Endothelial cell of umbilical vein (primary cell): ENCODE data around the gene DVL1. TPM values are rescaled to one million over a fixed set of nuclear protein-coding genes. Genes with fewer than 3 reads are reported as not detected.

Experiments
- BruUV-seq: library from RNA; stranded (reverse); fragments of 400-500 nt; replicated peaks from 2 replicates; lab custom pipeline; 2021; lab: Mats Ljungman, UMichigan
- CTCF ChIA-PET: fragments of 300-600, 350-600 bp; sonication (Branson Sonifier 250); formaldehyde crosslinking; loops from one replicate; lab custom pipeline; 2021; ENCODE audit warnings: antibody characterized with exemption, inconsistent platforms; lab: Charles Lee
- POLR2A ChIA-PET: fragments of 300-600, 350-600 bp; sonication (Branson Sonifier 250); formaldehyde crosslinking; loops from one replicate; lab custom pipeline; 2021; ENCODE audit warnings: antibody characterized with exemption, inconsistent platforms; lab: Charles Lee
- DNase-seq: peaks from one replicate; pipeline ENCODE4 v3.0.0-alpha.2; 2011; ENCODE audit warnings: low read depth, low spot score
- FAIRE-seq: peaks from 2 replicates; lab custom pipeline; 2011; peaks lifted over from hg19 to GRCh38; lab: Jason Lieb, UNC
- H2AFZ ChIP-seq: 2 replicates; pipeline ENCODE4 v1.6.0; 2012; ENCODE audit warnings: low read depth, low read length, control low read depth, inconsistent platforms
- H3K27ac ChIP-seq: 2 replicates; pipeline ENCODE4 v1.5.1; 2011; ENCODE audit warnings: low read depth, mild to moderate bottlenecking, control low read depth, low read length, moderate library complexity; ENCODE audit not compliant: insufficient read depth
- H3K27me3 ChIP-seq, 2 experiments: 2 replicates each; pipeline versions ENCODE4 v1.6.0 to v1.6.1; 2011; ENCODE audit warnings: low read length in 2 of 2, mixed read lengths in 1 of 2; ENCODE audit not compliant: control insufficient read depth in 2 of 2, insufficient read depth in 2 of 2
- H3K36me3 ChIP-seq, 2 experiments: 2 replicates in 1 of 2; 3 replicates in 1 of 2; pipeline ENCODE4 v1.5.1; 2011; ENCODE audit warnings: low read length in 2 of 2, mild to moderate bottlenecking in 1 of 2, moderate library complexity in 1 of 2; ENCODE audit not compliant: control insufficient read depth in 2 of 2, insufficient read depth in 2 of 2; ENCODE audit errors: extremely low read depth in 1 of 2
- H3K4me1 ChIP-seq: 3 replicates; pipeline ENCODE4 v1.5.1; 2011; ENCODE audit warnings: mild to moderate bottlenecking, low read length; ENCODE audit not compliant: control insufficient read depth, insufficient read depth; ENCODE audit errors: extremely low read depth
- H3K4me2 ChIP-seq: 2 replicates; pipeline ENCODE4 v1.6.1; 2011; ENCODE audit warnings: low read length, control low read depth, mixed read lengths; ENCODE audit not compliant: insufficient read depth
- H3K4me3 ChIP-seq, 3 experiments: fragments of 200-600 bp in 1 of 3; sonication (generic), shearing (Covaris generic) in 1 of 3; replicated peaks in 1 of 3; 2 replicates each; pipeline ENCODE4 v1.5.1; 2011 to 2016; ENCODE audit warnings: control low read depth in 3 of 3, low read length in 3 of 3, mild to moderate bottlenecking in 2 of 3, inconsistent platforms in 1 of 3, low read depth in 1 of 3, moderate library complexity in 1 of 3; ENCODE audit not compliant: insufficient read depth in 1 of 3
- H3K79me2 ChIP-seq: 2 replicates; pipeline ENCODE4 v1.6.0; 2012; ENCODE audit warnings: low read length, inconsistent platforms; ENCODE audit not compliant: control insufficient read depth, insufficient read depth
- H3K9ac ChIP-seq: replicated peaks from 2 replicates; pipeline ENCODE3; 2011; ENCODE audit warnings: low read length, control low read depth; ENCODE audit not compliant: insufficient read depth; ENCODE audit errors: extremely low read depth
- H3K9me1 ChIP-seq: replicated peaks from 3 replicates; pipeline ENCODE4 v1.6.0; 2011; ENCODE audit warnings: mild to moderate bottlenecking, low read length; ENCODE audit not compliant: control insufficient read depth, insufficient read depth; ENCODE audit errors: extremely low read depth
- H3K9me3 ChIP-seq: replicated peaks from 2 replicates; pipeline ENCODE4 v1.5.1; 2012; ENCODE audit warnings: low read length, inconsistent platforms; ENCODE audit not compliant: control insufficient read depth, insufficient read depth
- H4K20me1 ChIP-seq: replicated peaks from 2 replicates; pipeline ENCODE3; 2011; ENCODE audit warnings: mild to moderate bottlenecking, low read length; ENCODE audit not compliant: control insufficient read depth, insufficient read depth; ENCODE audit errors: extremely low read depth
- CTCF ChIP-seq, 2 donors: IDR thresholded peaks; 1 replicate in 1 of 2; 2 replicates in 1 of 2; pipeline ENCODE4 v1.5.1; 2011; ENCODE audit warnings: low read length in 2 of 2, mild to moderate bottlenecking in 2 of 2, moderate library complexity in 2 of 2, control low read depth in 1 of 2, inconsistent platforms in 1 of 2, low read depth in 1 of 2; ENCODE audit not compliant: insufficient read depth in 1 of 2; ENCODE audit errors: extremely low read depth in 1 of 2
- EZH2 ChIP-seq: IDR thresholded peaks from 2 replicates; pipeline ENCODE4 v1.6.1; 2012; ENCODE audit warnings: borderline replicate concordance, low read depth, mild to moderate bottlenecking, moderate library complexity, low read length, inconsistent platforms; ENCODE audit not compliant: severe bottlenecking
- GATA2 ChIP-seq: IDR thresholded peaks from 2 replicates; pipeline ENCODE4 v1.7.0; 2011; ENCODE audit warnings: low read depth, mild to moderate bottlenecking, moderate library complexity, mixed read lengths, low read length; ENCODE audit not compliant: insufficient read length, insufficient read depth
- MYC ChIP-seq: IDR thresholded peaks from one replicate; pipeline ENCODE4 v1.6.1; 2011; ENCODE audit warnings: mild to moderate bottlenecking, low read depth, low read length
- POLR2A ChIP-seq: IDR thresholded peaks from 2 replicates; pipeline ENCODE4 v1.6.1; 2012; ENCODE audit warnings: low read depth, mild to moderate bottlenecking, control low read depth, low read length
- dilution Hi-C: fragments of 300-500 bp; cut with MboI; formaldehyde crosslinking; loops from one replicate; pipeline ENCODE4 v1.15.0; 2019; ENCODE audit warnings: low sequenced_read_pairs; ENCODE audit not compliant: extremely low pct_ligation_motif_present
- intact Hi-C: fragments of 100-400 bp; cut with micrococcal nuclease; formaldehyde crosslinking; loops from one replicate; pipeline ENCODE4 v1.10.0; 2022
- polyA plus RNA-seq, 4 experiments: library from polyadenylated mRNA; depleted of rRNA in 3 of 4; stranded (reverse) in 3 of 4; unstranded in 1 of 4; fragments of >200 nt; gene quantifications; 2 replicates each; pipeline versions ENCODE4 v1.2.1 to v1.2.3, GENCODE V29; 2011 to 2012; ENCODE audit warnings: missing spikeins in 1 of 4
- total RNA-seq: library from RNA; stranded (reverse); gene quantifications from 2 replicates; pipeline ENCODE4 v1.2.3, GENCODE V29; 2021
- TF ChIP-seq, protein P1 (sequence below): IDR thresholded peaks from 2 replicates; pipeline ENCODE4 v1.6.1; 2011; ENCODE audit not compliant: insufficient read depth, insufficient read length

DVL1 gene
- total and polyA plus RNA-seq, 2 donors (not counting 3 experiments of a cell fraction or from before 2014, with no cell fraction given), result 26.8 to 36.5 TPM

DNA sequence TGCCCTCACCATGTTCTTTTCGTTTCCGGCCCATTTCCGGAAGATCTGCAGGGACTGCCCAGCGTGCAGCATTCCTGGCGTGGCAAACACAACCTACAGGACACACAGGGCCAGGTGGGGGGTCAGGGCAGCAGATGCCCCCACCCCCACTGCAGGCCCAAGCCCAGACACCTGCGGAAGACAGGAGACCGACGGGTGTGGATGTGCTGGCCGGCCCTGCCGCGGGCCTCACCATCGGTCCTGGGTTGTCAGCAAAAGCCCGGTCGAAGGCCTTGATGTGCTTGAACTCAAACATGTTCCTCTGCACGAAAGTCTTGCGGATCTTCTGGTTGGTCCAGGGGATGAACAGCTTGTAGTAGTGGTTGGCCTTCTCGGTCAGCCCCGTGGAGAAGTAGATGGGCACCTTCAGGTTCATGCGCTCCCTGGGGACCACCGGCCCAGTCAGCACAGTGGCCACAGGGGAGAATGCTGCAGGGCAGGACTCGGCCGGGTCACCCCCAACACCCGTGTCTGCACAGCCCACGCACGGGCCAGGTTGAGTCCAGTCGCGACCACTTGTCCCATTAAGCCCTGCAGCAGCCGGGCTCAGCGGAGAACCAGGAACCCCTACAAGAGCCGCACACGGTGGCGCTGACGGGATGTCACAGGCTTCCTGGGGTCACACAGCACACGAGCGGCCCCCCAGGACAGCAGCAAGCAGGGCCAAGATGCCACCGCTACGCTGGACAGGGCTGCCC is 35.5 kb downstream of the DVL1 start:
- ChIA-PET POLR2A (interaction anchor here (0.5 kb wide), 1 partner anchor 81 kb away, joined by 3 read pairs; no protein-coding TSS in a partner anchor), CTCF (no interaction called here)
- H3K4me2 ChIP-seq, result no peak overlapping the region
- H2AFZ ChIP-seq, result no peak overlapping the region
- no peak for DNase-seq
- peaks cover 0 to 41% of the 10 kb centered on the region in 2 experiments for H3K36me3 ChIP-seq
- no peaks in the 10 kb centered on the region for H4K20me1 ChIP-seq
- dilution Hi-C loops (no loop called here), intact Hi-C loops (no loop called here)
- H3K4me3 ChIP-seq, result no peak overlapping the region
- H3K9ac ChIP-seq, result no peak overlapping the region
- H3K9me3 ChIP-seq, result no peaks in the 10 kb centered on the region
- H3K9me1 ChIP-seq, result no peaks in the 10 kb centered on the region
- BruUV-seq, result no TSS peak
- no peak overlapping the region for H3K27ac ChIP-seq
- H3K27me3 ChIP-seq, result no peaks in the 10 kb centered on the region
- peaks cover 5% of the 10 kb centered on the region for H3K4me1 ChIP-seq
- H3K79me2 ChIP-seq, result peaks cover 1% of the 10 kb centered on the region
- TF ChIP-seq, protein P1, sequence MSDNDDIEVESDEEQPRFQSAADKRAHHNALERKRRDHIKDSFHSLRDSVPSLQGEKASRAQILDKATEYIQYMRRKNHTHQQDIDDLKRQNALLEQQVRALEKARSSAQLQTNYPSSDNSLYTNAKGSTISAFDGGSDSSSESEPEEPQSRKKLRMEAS, result no peak
- no peak for TF ChIP-seq MYC
- no peak for TF ChIP-seq GATA2
- no peak for FAIRE-seq

GRCh38 chr1:1312450-1313314 is 36.5 kb downstream of the DVL1 start:
- Histone ChIP-seq H3K9ac (no peak overlapping the region), H3K27ac (no peak overlapping the region), H3K9me3 (no peaks in the 10 kb centered on the region), H3K79me2 (peaks cover 1% of the 10 kb centered on the region), H3K4me2 (no peak overlapping the region), H3K9me1 (no peaks in the 10 kb centered on the region), H3K27me3 (no peaks in the 10 kb centered on the region), H4K20me1 (no peaks in the 10 kb centered on the region), H3K36me3 (peaks cover 0 to 41% of the 10 kb centered on the region in 2 experiments), H3K4me1 (peaks cover 5% of the 10 kb centered on the region), H2AFZ (no peak overlapping the region), H3K4me3 (no peak overlapping the region)
- no peak for DNase-seq
- intact Hi-C loops, result no loop called here
- no TSS peak for BruUV-seq
- dilution Hi-C loops, result no loop called here
- ChIA-PET CTCF (interaction anchor here (0.6 kb wide), 1 partner anchor 39 kb away, joined by 3 read pairs; the partner anchor contains the start of gene UBE2J2), POLR2A (no interaction called here)
- TF ChIP-seq MYC, result no peak
- no peak for TF ChIP-seq EZH2
- TF ChIP-seq, protein P1, result no peak
- TF ChIP-seq POLR2A, result no peak
- no peak for TF ChIP-seq CTCF (IDR thresholded peaks at IDR 0.05; ENCODE audit: extremely low read depth in 1 of 2, insufficient read depth in 1 of 2, low read depth in 1 of 2, low read length in 2 of 2)
- no peak for TF ChIP-seq GATA2
- FAIRE-seq, result no peak
